ENCODE measurements around the gene POLR3A. TPM values are rescaled to one million over a fixed set of nuclear protein-coding genes. Genes with fewer than 3 reads are reported as not detected.

POLR3A gene
- total RNA-seq, 3 donors from 2014 or later: 10.1 to 17.9 (median 13.4) TPM

DNA sequence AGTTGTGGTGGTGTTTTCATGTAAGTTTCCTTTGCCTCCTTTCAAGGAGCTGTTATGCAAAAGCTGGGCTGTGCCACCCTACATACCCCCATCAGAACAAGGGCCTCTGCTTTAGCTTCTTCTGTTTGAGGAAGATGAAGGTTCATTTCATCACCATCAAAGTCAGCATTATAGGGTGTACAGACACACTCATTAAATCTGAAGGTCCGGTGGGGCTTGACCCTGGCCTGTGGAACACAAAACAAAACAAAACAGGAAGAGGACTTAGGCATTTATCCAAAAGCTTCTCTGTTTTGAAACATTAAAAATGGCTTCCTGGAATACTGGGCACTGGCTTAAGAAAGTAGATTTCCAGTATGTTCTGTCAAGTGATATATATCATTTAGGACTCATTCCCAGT is 15.8 kb downstream of the POLR3A start:
- no peaks in the 10 kb centered on the region for H3K9me3 ChIP-seq
- H3K4me3 ChIP-seq: no peak overlapping the region
- H3K27ac ChIP-seq: no peak overlapping the region
- DNase-seq (ENCODE audit: low spot score in 2 of 2): no peak
- TF ChIP-seq, protein P1, sequence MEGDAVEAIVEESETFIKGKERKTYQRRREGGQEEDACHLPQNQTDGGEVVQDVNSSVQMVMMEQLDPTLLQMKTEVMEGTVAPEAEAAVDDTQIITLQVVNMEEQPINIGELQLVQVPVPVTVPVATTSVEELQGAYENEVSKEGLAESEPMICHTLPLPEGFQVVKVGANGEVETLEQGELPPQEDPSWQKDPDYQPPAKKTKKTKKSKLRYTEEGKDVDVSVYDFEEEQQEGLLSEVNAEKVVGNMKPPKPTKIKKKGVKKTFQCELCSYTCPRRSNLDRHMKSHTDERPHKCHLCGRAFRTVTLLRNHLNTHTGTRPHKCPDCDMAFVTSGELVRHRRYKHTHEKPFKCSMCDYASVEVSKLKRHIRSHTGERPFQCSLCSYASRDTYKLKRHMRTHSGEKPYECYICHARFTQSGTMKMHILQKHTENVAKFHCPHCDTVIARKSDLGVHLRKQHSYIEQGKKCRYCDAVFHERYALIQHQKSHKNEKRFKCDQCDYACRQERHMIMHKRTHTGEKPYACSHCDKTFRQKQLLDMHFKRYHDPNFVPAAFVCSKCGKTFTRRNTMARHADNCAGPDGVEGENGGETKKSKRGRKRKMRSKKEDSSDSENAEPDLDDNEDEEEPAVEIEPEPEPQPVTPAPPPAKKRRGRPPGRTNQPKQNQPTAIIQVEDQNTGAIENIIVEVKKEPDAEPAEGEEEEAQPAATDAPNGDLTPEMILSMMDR (IDR thresholded peaks at IDR 0.05): no peak
- TF ChIP-seq POLR2A (IDR thresholded peaks at IDR 0.05) (no peak), POLR2AphosphoS5 (IDR thresholded peaks at IDR 0.05) (no peak)
- peaks cover 8% of the 10 kb centered on the region for H3K36me3 ChIP-seq
- H3K4me1 ChIP-seq: no peaks in the 10 kb centered on the region
- no peaks in the 10 kb centered on the region for H3K27me3 ChIP-seq
- intact Hi-C loops (cut with DNase I; ENCODE audit: low total_unique reads): no loop called here

- Histone ChIP-seq H3K9me3 (no peaks in the 10 kb centered on the region), H3K36me3 (peaks cover 8% of the 10 kb centered on the region), H3K27ac (no peak overlapping the region), H3K27me3 (no peaks in the 10 kb centered on the region), H3K4me1 (no peaks in the 10 kb centered on the region), H3K4me3 (no peak overlapping the region)
- DNase-seq (ENCODE audit: low spot score in 2 of 2): no peak
- intact Hi-C loops (cut with DNase I; ENCODE audit: low total_unique reads): no loop called here
- TF ChIP-seq POLR2AphosphoS5 (IDR thresholded peaks at IDR 0.05) (no peak), POLR2A (IDR thresholded peaks at IDR 0.05) (no peak)
- TF ChIP-seq, protein P1 (IDR thresholded peaks at IDR 0.05): no peak
Observed at GRCh38 chr10:78011065-78011464, 18.2 kb downstream of the POLR3A start.

- no peak for DNase-seq (ENCODE audit: low spot score in 2 of 2)
- Histone ChIP-seq H3K27ac (no peak overlapping the region), H3K4me1 (no peaks in the 10 kb centered on the region), H3K36me3 (peaks cover 8% of the 10 kb centered on the region), H3K27me3 (no peaks in the 10 kb centered on the region), H3K9me3 (no peaks in the 10 kb centered on the region), H3K4me3 (no peak overlapping the region)
- intact Hi-C loops (cut with DNase I; ENCODE audit: low total_unique reads): no loop called here
- no peak for TF ChIP-seq POLR2AphosphoS5 (IDR thresholded peaks at IDR 0.05)
- TF ChIP-seq, protein P1 (IDR thresholded peaks at IDR 0.05): no peak
- TF ChIP-seq POLR2A (IDR thresholded peaks at IDR 0.05): no peak
Observed at GRCh38 chr10:78010278-78010677, 19.0 kb downstream of the POLR3A start.

- DNase-seq (ENCODE audit: low spot score in 2 of 2): no peak
- H3K4me1 ChIP-seq: no peaks in the 10 kb centered on the region
- no peaks in the 10 kb centered on the region for H3K27me3 ChIP-seq
- TF ChIP-seq POLR2AphosphoS5 (IDR thresholded peaks at IDR 0.05) (no peak), POLR2A (IDR thresholded peaks at IDR 0.05) (no peak)
- TF ChIP-seq, protein P1 (IDR thresholded peaks at IDR 0.05): no peak
- intact Hi-C loops (cut with DNase I; ENCODE audit: low total_unique reads): no loop called here
- H3K36me3 ChIP-seq: peaks cover 9% of the 10 kb centered on the region
- no peak overlapping the region for H3K27ac ChIP-seq
- no peak overlapping the region for H3K4me3 ChIP-seq
- H3K9me3 ChIP-seq: no peaks in the 10 kb centered on the region
Observed at GRCh38 chr10:78009662-78010061, 19.7 kb downstream of the POLR3A start.

DNA sequence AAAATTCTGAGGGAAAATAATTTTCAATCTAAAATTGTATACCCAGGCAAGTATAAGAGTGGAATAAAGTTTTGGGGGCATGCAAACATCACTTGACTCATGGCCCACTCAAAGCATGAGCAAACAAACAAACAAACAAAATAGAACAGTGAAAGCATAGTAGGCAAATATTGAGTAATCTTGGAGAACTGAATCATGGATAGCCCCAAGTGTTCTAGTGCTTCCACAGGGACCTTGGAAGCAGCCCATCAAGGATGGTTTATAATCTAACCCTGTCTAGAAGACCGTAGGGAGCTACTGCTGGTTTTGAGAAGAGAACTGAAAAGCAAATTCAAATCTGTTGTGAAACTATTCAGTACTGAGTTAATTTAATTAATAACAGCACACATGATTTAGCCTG is 22.1 kb downstream of the POLR3A start:
- TF ChIP-seq POLR2A (IDR thresholded peaks at IDR 0.05) (no peak), POLR2AphosphoS5 (IDR thresholded peaks at IDR 0.05) (no peak)
- TF ChIP-seq, protein P1 (IDR thresholded peaks at IDR 0.05): no peak
- Histone ChIP-seq H3K9me3 (no peaks in the 10 kb centered on the region), H3K36me3 (peaks cover 13% of the 10 kb centered on the region), H3K4me3 (no peak overlapping the region), H3K27ac (no peak overlapping the region), H3K27me3 (no peaks in the 10 kb centered on the region), H3K4me1 (no peaks in the 10 kb centered on the region)
- intact Hi-C loops (cut with DNase I; ENCODE audit: low total_unique reads): no loop called here
- DNase-seq (ENCODE audit: low spot score in 2 of 2): no peak

All from breast epithelium (tissue), 4 donors.